Heart right ventricle (tissue), 16 donors: ENCODE data around the gene TUBB4B. TPM values are rescaled to one million over a fixed set of nuclear protein-coding genes. Genes with fewer than 3 reads are reported as not detected.
"Not testable (repeated sequence)": the region's sequence is repeated elsewhere in the genome, so short reads cannot be mapped to it uniquely, and the experiment has no call there.

Source experiments
- ATAC-seq, 8 donors: fragments of 200-7000 bp; cut with Tn5 transposase; one replicate each; pipeline ENCODE4 v1.9.1; 2020; ENCODE audit warnings: mild to moderate bottlenecking in 8 of 8, moderate library complexity in 8 of 8, moderate number of reproducible peaks in 1 of 8
- DNase-seq, 2 donors: peaks; one replicate each; pipeline ENCODE4 v3.0.0-alpha.2; 2020
- H3K27ac ChIP-seq, 10 donors: fragments of 200-600 bp; sonication (generic) in 2 of 10; one replicate each; pipeline versions ENCODE4 v1.5.0 to v1.8.0; 2020 to 2022; ENCODE audit warnings: mild to moderate bottlenecking in 3 of 10
- H3K27me3 ChIP-seq, 7 donors: fragments of 200-600 bp; one replicate each; pipeline ENCODE4 v1.8.0; 2021 to 2022; ENCODE audit warnings: mild to moderate bottlenecking in 2 of 7
- H3K36me3 ChIP-seq, 9 donors: fragments of 200-600 bp; sonication (generic) in 1 of 9; one replicate each; pipeline versions ENCODE4 v1.5.0 to v1.8.0; 2020 to 2022; ENCODE audit warnings: mild to moderate bottlenecking in 2 of 9
- H3K4me1 ChIP-seq, 9 donors: fragments of 200-600 bp; sonication (generic) in 1 of 9; one replicate each; pipeline versions ENCODE4 v1.5.0 to v1.8.0; 2020 to 2022; ENCODE audit warnings: mild to moderate bottlenecking in 4 of 9
- H3K4me3 ChIP-seq, 10 donors: fragments of 200-600 bp; sonication (generic) in 2 of 10; one replicate each; pipeline versions ENCODE4 v1.5.0 to v1.8.0; 2020 to 2022; ENCODE audit warnings: mild to moderate bottlenecking in 7 of 10, moderate library complexity in 2 of 10
- H3K9me3 ChIP-seq, 11 donors: fragments of 200-600 bp in 10 of 11; sonication (generic) in 2 of 11; one replicate each; pipeline versions ENCODE4 v1.5.0 to v1.8.0; 2013 to 2022; ENCODE audit warnings: mild to moderate bottlenecking in 2 of 11, control low read depth in 1 of 11, moderate library complexity in 1 of 11
- CTCF ChIP-seq, 9 donors: fragments of 200-600 bp; sonication (generic) in 2 of 9; IDR thresholded peaks; one replicate each; pipeline versions ENCODE4 v1.5.0 to v1.8.0; 2021 to 2022; ENCODE audit warnings: antibody characterized with exemption in 9 of 9, mild to moderate bottlenecking in 5 of 9, moderate library complexity in 1 of 9
- WGBS, 2 donors: extraction: QIAGEN DNeasy Blood & Tissue Kit; methylation state at CpG; one replicate each; pipeline ENCODE4 v1.1.7; 2013; ENCODE audit warnings: inconsistent platforms in 1 of 2; 5-methylcytosine and 5-hydroxymethylcytosine counted together
- intact Hi-C, 10 donors: fragments of 100-400 bp; cut with DNase I; formaldehyde crosslinking; loops; one replicate each; pipeline versions ENCODE4 v1.11.1 to v1.14.2; 2022
- polyA plus RNA-seq, 2 donors: library from polyadenylated mRNA; stranded (reverse); fragments of 200-250 nt; gene quantifications; one replicate each; pipeline ENCODE4 v1.2.3, GENCODE V29; 2013
- total RNA-seq, 10 donors: library from RNA; stranded (reverse); fragmentation: NEBNext Ultra II Directional in 3 of 10; extraction: Animal tissue kit (Norgen Biotek cat#: 25700) in 3 of 10; gene quantifications; one replicate each; pipeline versions ENCODE4 v1.2.1 to v1.2.4, GENCODE V29; 2021 to 2023
- donor health status: Arrhythmogenic right ventricular cardiomyopathy.
- donor health status: ischemic (EF 13 %, LVEDD 7.1; RV severe dilation, severe dysfunction).
- donor health status: healthy with polysubstance abuse.
- donor health status: DM: no; HTN: yes; CAD: no.
- donor health status: DM: no; HTN: no; CAD: no.
- donor health status: ischemic (EF 25% LVEDD 6.9; RV normal size, moderate dysfunction).
- donor health status: ischemic (EF 25% LVEDD 5.7; RV mildly dilated, moderate dysfunction).
- donor health status: healthy.
- donor health status: DM: yes; HTN: yes; CAD: no.
- donor health status: Ischemic cardiomyopathy.
- donor health status: ischemic (EF 35%, LVEDD 5.7; RV mildly dilated, moderate dysfunction).
- donor health status: nonischemic (EF 11% LVEDD 7.7; RV severe dilation, severe dysfunction).
- donor health status: DM: yes; HTN: yes; CAD: no.
- donor health status: PGD.
- donor health status: ischemic (EF 29% LVEDD 5.4; RV normal size, mild dysfunction).
- donor health status: nonischemic (EF 23%, LVEDD 6.1; RV moderate dilation, normal function).

Gene TUBB4B
- total and polyA plus RNA-seq, 12 donors = 211 to 992 (median 355) TPM

- Histone ChIP-seq H3K27ac (peak overlapping the region; percentile 88 to 99 (median 94)), H3K36me3 (peaks cover 0 to 26% (median 12%) of the 10 kb centered on the region in 9 donors), H3K4me3 (peak overlapping the region; percentile 56 to 97 (median 92)), H3K4me1 (peaks cover 5 to 58% (median 41%) of the 10 kb centered on the region in 9 donors), H3K27me3 (no peaks in the 10 kb centered on the region), H3K9me3 (no peaks in the 10 kb centered on the region)
- no peak for TF ChIP-seq CTCF (IDR thresholded peaks at IDR 0.05)
- 66 to 67% methylated on average over 36 of the region's 36 CpGs for WGBS, 2 donors
- no peak for ATAC-seq
- no peak for DNase-seq
- intact Hi-C loops = loop anchor here in 1 of 10 donors (1.0 kb wide), 1 partner anchor 11 kb away; no protein-coding TSS in a partner anchor
Measured at GRCh38 chr9:137242269-137243203, 1.4 kb downstream of the TUBB4B start.

- peak overlapping the region in 1 of 10 donors; percentile 94 for H3K4me3 ChIP-seq
- peaks cover 0 to 26% (median 12%) of the 10 kb centered on the region in 9 donors for H3K36me3 ChIP-seq
- 90% methylated on average over 18 of the region's 18 CpGs for WGBS, 2 donors
- ATAC-seq, H3K27me3 ChIP-seq, DNase-seq, intact Hi-C loops, H3K9me3 ChIP-seq: not testable (repeated sequence)
- peak overlapping the region in 1 of 10 donors; percentile 94 for H3K27ac ChIP-seq
- H3K4me1 ChIP-seq = peaks cover 5 to 54% (median 40%) of the 10 kb centered on the region in 9 donors
Measured at GRCh38 chr9:137243266-137243625, 2.2 kb downstream of the TUBB4B start.

- intact Hi-C loops = no loop called here
- ATAC-seq (no peak), DNase-seq (no peak)
- no peak for TF ChIP-seq CTCF (IDR thresholded peaks at IDR 0.05)
- 56 to 67% methylated on average over 15 of the region's 15 CpGs for WGBS, 2 donors
- no peak overlapping the region for H3K27ac ChIP-seq
- no peaks in the 10 kb centered on the region for H3K9me3 ChIP-seq
- peaks cover 5 to 48% (median 33%) of the 10 kb centered on the region in 9 donors for H3K4me1 ChIP-seq
- H3K4me3 ChIP-seq = no peak overlapping the region
- H3K27me3 ChIP-seq = no peaks in the 10 kb centered on the region
- peaks cover 0 to 26% (median 12%) of the 10 kb centered on the region in 9 donors for H3K36me3 ChIP-seq
Measured at GRCh38 chr9:137243626-137244485, 2.8 kb downstream of the TUBB4B start.

- no peaks in the 10 kb centered on the region for H3K9me3 ChIP-seq
- peaks cover 4 to 42% (median 29%) of the 10 kb centered on the region in 9 donors for H3K4me1 ChIP-seq
- H3K36me3 ChIP-seq = peaks cover 0 to 26% (median 12%) of the 10 kb centered on the region in 9 donors
- DNase-seq (no peak), ATAC-seq (no peak)
- 70 to 76% methylated on average over 36 of the region's 36 CpGs for WGBS, 2 donors
- no peak overlapping the region for H3K27ac ChIP-seq
- no peak for TF ChIP-seq CTCF (IDR thresholded peaks at IDR 0.05)
- H3K4me3 ChIP-seq = no peak overlapping the region
- intact Hi-C loops = no loop called here
- no peaks in the 10 kb centered on the region for H3K27me3 ChIP-seq
Measured at GRCh38 chr9:137244486-137245449, 3.7 kb downstream of the TUBB4B start.
